ENCODE results near the gene PITPNC1.
"Not testable (repeated sequence)": the region's sequence is repeated elsewhere in the genome, so short reads cannot be mapped to it uniquely, and the experiment has no call there.

Gene PITPNC1

GRCh38 chr17:67376737-67377487 is at the start of gene PITPNC1:
Gene PITPNC1, plus strand, starts transcription at chr17:67377281.
- DNase-seq (ENCODE audit: low read depth), result peak; percentile 82

- DNase-seq (ENCODE audit: low read depth), result no peak
Measured at GRCh38 chr17:67328026-67328425, 49.1 kb upstream of the PITPNC1 start.

GRCh38 chr17:67331381-67332161 is 45.5 kb upstream of the PITPNC1 start:
- not testable (repeated sequence) for DNase-seq (ENCODE audit: low read depth)

GRCh38 chr17:67332162-67332508 is 44.9 kb upstream of the PITPNC1 start:
- not testable (repeated sequence) for DNase-seq (ENCODE audit: low read depth)

GRCh38 chr17:67335245-67335835 is 41.7 kb upstream of the PITPNC1 start:
- DNase-seq (ENCODE audit: low read depth), result no peak

GRCh38 chr17:67336859-67337258 is 40.2 kb upstream of the PITPNC1 start:
- DNase-seq (ENCODE audit: low read depth), result no peak

- DNase-seq (ENCODE audit: low read depth), result not testable (repeated sequence)
Measured at GRCh38 chr17:67338353-67338752, 38.7 kb upstream of the PITPNC1 start.

GRCh38 chr17:67343237-67343636 is 33.8 kb upstream of the PITPNC1 start:
- DNase-seq (ENCODE audit: low read depth), result no peak

- DNase-seq (ENCODE audit: low read depth), result no peak
Measured at GRCh38 chr17:67347826-67348225, 29.3 kb upstream of the PITPNC1 start.

- no peak for DNase-seq (ENCODE audit: low read depth)
Measured at GRCh38 chr17:67349420-67349819, 27.7 kb upstream of the PITPNC1 start.

- no peak for DNase-seq (ENCODE audit: low read depth)
Measured at GRCh38 chr17:67353161-67353560, 23.9 kb upstream of the PITPNC1 start.

GRCh38 chr17:67353929-67354574 is 23.0 kb upstream of the PITPNC1 start:
- no peak for DNase-seq (ENCODE audit: low read depth)

GRCh38 chr17:67358612-67359011 is 18.5 kb upstream of the PITPNC1 start:
- DNase-seq (ENCODE audit: low read depth), result no peak

GRCh38 chr17:67359960-67360791 is 16.9 kb upstream of the PITPNC1 start:
- DNase-seq (ENCODE audit: low read depth), result no peak

GRCh38 chr17:67360880-67361279 is 16.2 kb upstream of the PITPNC1 start:
- DNase-seq (ENCODE audit: low read depth), result no peak

GRCh38 chr17:67362173-67362572 is 14.9 kb upstream of the PITPNC1 start:
- no peak for DNase-seq (ENCODE audit: low read depth)

- DNase-seq (ENCODE audit: low read depth), result no peak
Measured at GRCh38 chr17:67364847-67365737, 12.0 kb upstream of the PITPNC1 start.

- DNase-seq (ENCODE audit: low read depth), result no peak
Measured at GRCh38 chr17:67365738-67366192, 11.3 kb upstream of the PITPNC1 start.

- peak; percentile 91 for DNase-seq (ENCODE audit: low read depth)
Measured at GRCh38 chr17:67366193-67367157, 10.6 kb upstream of the PITPNC1 start, which contains the start of gene PSMD12. Gene PSMD12, minus strand, starts transcription at chr17:67366577. Its CDS starts 58 bp downstream, at chr17:67366519.
